ENCODE data around the gene TLL2. TPM values are rescaled to one million over a fixed set of nuclear protein-coding genes. Genes with fewer than 3 reads are reported as not detected.
A peak's percentile ranks its signal among the peaks of the same experiment; 100 is the strongest.

TLL2 gene
- total RNA-seq, 4 donors from 2014 or later: 0.13 to 2.4 (median 1.8) TPM

GRCh38 chr10:96491303-96491702, 22.4 kb downstream of the TLL2 start:
- intact Hi-C loops (cut with DNase I): no loop called here
- Histone ChIP-seq H3K27me3 (no peaks in the 10 kb centered on the region), H3K27ac (no peak overlapping the region), H3K9me3 (no peaks in the 10 kb centered on the region), H3K36me3 (no peaks in the 10 kb centered on the region), H3K4me3 (replicated peaks in 1 of 3) (no peak overlapping the region), H3K4me1 (no peaks in the 10 kb centered on the region)
- 79 to 82% methylated on average over 3 of the region's 3 CpGs for WGBS, 2 donors
- TF ChIP-seq POLR2A (IDR thresholded peaks at IDR 0.05): no peak
- peak in 4 of 6 experiments; percentile 18 to 34 (median 26) for TF ChIP-seq CTCF (IDR thresholded peaks at IDR 0.05)
- DNase-seq: no peak

GRCh38 chr10:96488161-96488935, 25.4 kb downstream of the TLL2 start:
- no peak for TF ChIP-seq CTCF (IDR thresholded peaks at IDR 0.05)
- TF ChIP-seq POLR2A (IDR thresholded peaks at IDR 0.05): no peak
- intact Hi-C loops (cut with DNase I): no loop called here
- 82 to 92% methylated on average over 11 to 12 of the region's 14 CpGs for WGBS, 2 donors
- no peaks in the 10 kb centered on the region for H3K9me3 ChIP-seq
- H3K4me3 ChIP-seq (replicated peaks in 1 of 3): no peak overlapping the region
- no peaks in the 10 kb centered on the region for H3K27me3 ChIP-seq
- H3K27ac ChIP-seq: no peak overlapping the region
- H3K4me1 ChIP-seq: no peaks in the 10 kb centered on the region
- no peaks in the 10 kb centered on the region for H3K36me3 ChIP-seq
- DNase-seq: no peak

GRCh38 chr10:96482815-96483588, 30.7 kb downstream of the TLL2 start:
- Histone ChIP-seq H3K4me3 (replicated peaks in 1 of 3) (no peak overlapping the region), H3K9me3 (no peaks in the 10 kb centered on the region), H3K27me3 (no peaks in the 10 kb centered on the region), H3K36me3 (no peaks in the 10 kb centered on the region), H3K27ac (no peak overlapping the region), H3K4me1 (no peaks in the 10 kb centered on the region)
- no peak for DNase-seq
- 71 to 75% methylated on average over 4 of the region's 4 CpGs for whole genome bisulfite sequencing, 2 donors
- intact Hi-C loops (cut with DNase I): no loop called here
- TF ChIP-seq POLR2A (IDR thresholded peaks at IDR 0.05) (no peak), CTCF (IDR thresholded peaks at IDR 0.05) (no peak)

GRCh38 chr10:96478355-96478754, 35.4 kb downstream of the TLL2 start:
- Histone ChIP-seq H3K4me1 (no peaks in the 10 kb centered on the region), H3K4me3 (replicated peaks in 1 of 3) (no peak overlapping the region), H3K36me3 (no peaks in the 10 kb centered on the region), H3K27me3 (no peaks in the 10 kb centered on the region), H3K27ac (no peak overlapping the region), H3K9me3 (no peaks in the 10 kb centered on the region)
- intact Hi-C loops (cut with DNase I): no loop called here
- DNase-seq: no peak
- TF ChIP-seq POLR2A (IDR thresholded peaks at IDR 0.05): no peak
- TF ChIP-seq CTCF (IDR thresholded peaks at IDR 0.05): no peak
- WGBS, 2 donors: 79 to 83% methylated on average over 9 of the region's 9 CpGs

GRCh38 chr10:96473866-96474265, 39.9 kb downstream of the TLL2 start:
- intact Hi-C loops (cut with DNase I): no loop called here
- Histone ChIP-seq H3K4me1 (no peaks in the 10 kb centered on the region), H3K27ac (no peak overlapping the region), H3K4me3 (replicated peaks in 1 of 3) (no peak overlapping the region), H3K27me3 (no peaks in the 10 kb centered on the region), H3K9me3 (no peaks in the 10 kb centered on the region), H3K36me3 (no peaks in the 10 kb centered on the region)
- WGBS, 2 donors: 85% methylated on average over 9 of the region's 9 CpGs
- DNase-seq: no peak
- no peak for TF ChIP-seq CTCF (IDR thresholded peaks at IDR 0.05)
- TF ChIP-seq POLR2A (IDR thresholded peaks at IDR 0.05): no peak
